NCI-H524 (cell line): ENCODE measurements around the gene SNN.

Source experiments
- DNase-seq, 2 experiments: peaks; one replicate each; lab custom pipeline; 2025; lab: John Stamatoyannopoulos, UW

SNN gene

GRCh38 chr16:11666103-11667055, 1.9 kb upstream of the SNN start:
- peak; percentile 67 to 75 for DNase-seq

- DNase-seq: no peak
Observed at GRCh38 chr16:11667221-11667823, 933 bp upstream of the SNN start.

- DNase-seq: peak in 1 of 2 experiments; percentile 14
Observed at GRCh38 chr16:11668623-11669379, 546 bp downstream of the SNN start.

- DNase-seq: no peak
Observed at GRCh38 chr16:11669380-11670146, 1.3 kb downstream of the SNN start.

- DNase-seq: peak in 1 of 2 experiments; percentile 57
Observed at GRCh38 chr16:11670171-11671131, 2.2 kb downstream of the SNN start.

- no peak for DNase-seq
Observed at GRCh38 chr16:11671271-11671670, 3.0 kb downstream of the SNN start.

- no peak for DNase-seq
Observed at GRCh38 chr16:11671676-11672075, 3.4 kb downstream of the SNN start.

- DNase-seq: no peak
Observed at GRCh38 chr16:11672206-11673090, 4.2 kb downstream of the SNN start.

GRCh38 chr16:11673091-11674000, 5.1 kb downstream of the SNN start:
- peak in 1 of 2 experiments; percentile 39 for DNase-seq

GRCh38 chr16:11674001-11674817, 6.0 kb downstream of the SNN start:
- DNase-seq: peak in 1 of 2 experiments; percentile 16

GRCh38 chr16:11674818-11675560, 6.7 kb downstream of the SNN start:
- DNase-seq: no peak

GRCh38 chr16:11675561-11676511, 7.6 kb downstream of the SNN start:
- DNase-seq: peak in 1 of 2 experiments; percentile 9

- no peak for DNase-seq
Observed at GRCh38 chr16:11676799-11677198, 8.5 kb downstream of the SNN start.

- DNase-seq: no peak
Observed at GRCh38 chr16:11677451-11677951, 9.2 kb downstream of the SNN start.
